ENCODE measurements around the gene MC5R.

DNA sequence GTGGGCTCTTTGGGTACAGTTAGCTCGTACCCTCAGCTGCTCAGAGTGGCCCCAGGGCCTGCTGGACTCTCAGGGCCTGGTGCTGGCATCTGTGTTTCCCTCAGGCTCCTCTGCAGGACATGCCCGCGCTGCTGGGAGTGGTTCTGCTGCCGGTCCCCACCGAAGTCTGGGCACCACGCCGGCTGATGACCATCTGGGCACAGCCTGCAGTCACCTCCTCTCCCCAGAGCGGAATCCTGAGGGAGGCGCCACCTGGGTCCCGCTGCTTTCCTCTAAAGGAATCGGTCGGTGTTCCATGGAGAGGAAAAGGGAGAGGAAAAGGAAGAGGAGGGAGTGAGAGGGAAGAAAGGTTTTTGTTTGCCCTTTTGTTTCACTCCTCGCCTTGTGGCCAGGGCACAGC, 47.8 kb downstream of the MC5R start:
- TF ChIP-seq POLR2A (IDR thresholded peaks at IDR 0.05; ENCODE audit: low read depth, low read length), result no peak
- no peak for TF ChIP-seq POLR2AphosphoS5 (IDR thresholded peaks at IDR 0.05; ENCODE audit: low read depth, low read length)
